A673 (cell line): ENCODE results near the gene TIFAB. TPM values are rescaled to one million over a fixed set of nuclear protein-coding genes. Genes with fewer than 3 reads are reported as not detected.
A peak's percentile ranks its signal among the peaks of the same experiment; 100 is the strongest.

Source experiments
- BruUV-seq: library from RNA; stranded (reverse); fragments of 400-500 nt; replicated peaks from 2 replicates; lab custom pipeline; 2021; lab: Mats Ljungman, UMichigan
- CTCF ChIA-PET: fragments of 300-600 bp; sonication (Branson Sonifier 250); formaldehyde crosslinking; loops from one replicate; lab custom pipeline; 2022; ENCODE audit warnings: antibody characterized with exemption; lab: Charles Lee
- POLR2A ChIA-PET: fragments of 300-600 bp; sonication (Branson Sonifier 250); formaldehyde crosslinking; loops from one replicate; lab custom pipeline; 2022; ENCODE audit warnings: antibody characterized with exemption; ENCODE audit not compliant: low non-redundant PET; lab: Charles Lee
- DNase-seq: peaks from one replicate; pipeline ENCODE4 v3.0.0-alpha.2; 2015; ENCODE audit warnings: low spot score
- H3K27ac ChIP-seq: fragments of 200-600 bp; sonication (generic); 2 replicates; pipeline ENCODE4 v1.5.1; 2016; ENCODE audit warnings: mixed run types, low read depth, mild to moderate bottlenecking, mixed read lengths, antibody characterized with exemption, low read length; ENCODE audit not compliant: poor library complexity, severe bottlenecking
- H3K27me3 ChIP-seq: fragments of 200-600 bp; sonication (generic); replicated peaks from 2 replicates; pipeline ENCODE4 v1.6.1; 2017; ENCODE audit warnings: mixed run types, low read depth, mild to moderate bottlenecking, mixed read lengths, antibody characterized with exemption, low read length; ENCODE audit not compliant: insufficient read depth, poor library complexity
- H3K36me3 ChIP-seq: fragments of 200-600 bp; sonication (generic); 2 replicates; pipeline ENCODE4 v1.6.1; 2016; ENCODE audit warnings: mixed run types, mild to moderate bottlenecking, mixed read lengths, antibody characterized with exemption, low read length; ENCODE audit not compliant: insufficient read depth, poor library complexity, severe bottlenecking
- H3K4me1 ChIP-seq: fragments of 200-600 bp; sonication (generic); 2 replicates; pipeline ENCODE4 v1.6.1; 2017; ENCODE audit warnings: mixed run types, mild to moderate bottlenecking, mixed read lengths, antibody characterized with exemption, low read length; ENCODE audit not compliant: insufficient read depth, poor library complexity, severe bottlenecking
- H3K4me3 ChIP-seq: fragments of 200-600 bp; sonication (generic); 2 replicates; pipeline ENCODE4 v1.5.1; 2016; ENCODE audit warnings: low read depth, mixed run types, mild to moderate bottlenecking, mixed read lengths, low read length; ENCODE audit not compliant: poor library complexity, severe bottlenecking
- H3K9me3 ChIP-seq: fragments of 200-600 bp; sonication (generic); 2 replicates; pipeline ENCODE4 v1.6.1; 2016; ENCODE audit warnings: mixed run types, low read depth, mild to moderate bottlenecking, mixed read lengths, antibody characterized with exemption, low read length; ENCODE audit not compliant: poor library complexity, severe bottlenecking
- CTCF ChIP-seq: fragments of 300-800, 200-600 bp; sonication (generic); conservative IDR thresholded peaks from 2 replicates; pipeline ENCODE4 v1.5.1; 2017; ENCODE audit warnings: low read depth, mild to moderate bottlenecking, antibody characterized with exemption, low read length, moderate library complexity, mixed read lengths
- EZH2 ChIP-seq: fragments of 200-600 bp; sonication (generic); IDR thresholded peaks from 2 replicates; pipeline ENCODE4 v1.6.1; 2017; ENCODE audit warnings: borderline replicate concordance, low read depth, mild to moderate bottlenecking, mixed read lengths, antibody characterized with exemption, low read length; ENCODE audit not compliant: poor library complexity, severe bottlenecking
- intact Hi-C: fragments of 100-400 bp; cut with micrococcal nuclease; formaldehyde crosslinking; loops from one replicate; pipeline ENCODE4 v1.10.0; 2022; ENCODE audit not compliant: unreplicated experiment
- total RNA-seq: library from RNA; stranded (reverse); gene quantifications from 2 replicates; pipeline ENCODE4 v1.2.3, GENCODE V29; 2021

TIFAB gene
- total RNA-seq, 1 experiment from 2014 or later = not detected

- Histone ChIP-seq H3K9me3 (no peaks in the 10 kb centered on the region), H3K4me3 (peak within 1 kb of the TSS; percentile 98), H3K27me3 (no peaks in the 10 kb centered on the region), H3K36me3 (no peaks in the 10 kb centered on the region), H3K27ac (peak within 1 kb of the TSS; percentile 94), H3K4me1 (peaks cover 23% of the 10 kb centered on the region)
- CTCF ChIA-PET = no interaction called here
- intact Hi-C loops = no loop called here
- BruUV-seq = no TSS peak
- POLR2A ChIA-PET = interaction anchor here (0.8 kb wide), 1 partner anchor 634 kb away, joined by 3 read pairs; no protein-coding TSS in a partner anchor
- peak; percentile 89 for DNase-seq
- TF ChIP-seq CTCF (no peak), EZH2 (no peak)
Measured at GRCh38 chr5:135398855-135399793, 53.0 kb downstream of the TIFAB start, which contains the start of gene MACROH2A1. Gene MACROH2A1 (minus strand): TSS chr5:135399231. CDS start chr5:135389093, 10,138 bp downstream.

DNA sequence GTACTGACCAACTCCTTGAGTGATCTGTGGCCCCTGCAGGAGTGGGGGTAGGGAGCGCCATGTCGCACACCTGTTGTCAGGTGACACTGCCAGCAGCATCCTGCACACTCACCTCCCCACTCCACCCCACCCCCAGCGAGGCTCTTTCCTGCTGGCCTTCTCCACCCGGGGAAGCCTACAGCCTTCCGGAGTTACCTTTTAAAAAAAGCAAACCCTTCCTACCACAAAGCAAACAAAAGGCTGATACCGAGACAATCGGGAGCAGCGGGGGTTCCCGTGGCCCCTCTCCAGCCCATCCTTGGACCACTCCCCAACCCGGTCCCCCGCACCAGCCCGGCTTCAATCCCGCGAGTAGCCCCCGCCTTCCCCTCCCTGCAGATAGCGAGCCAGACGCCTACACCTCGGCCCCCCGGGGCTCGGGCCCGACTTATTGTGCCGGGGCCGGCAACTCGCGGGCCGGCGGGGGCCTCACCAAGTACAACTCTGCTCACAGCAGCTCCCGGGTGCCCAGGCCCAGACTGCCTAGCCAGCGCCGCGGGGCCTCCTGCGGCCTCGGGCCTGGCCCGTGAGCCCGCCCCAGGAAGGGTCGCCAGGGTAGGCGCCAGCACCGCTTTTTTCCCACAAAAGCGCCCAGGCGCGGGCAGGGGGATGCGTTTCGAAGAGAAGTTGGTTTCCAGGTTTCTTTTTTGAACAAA is 53.8 kb downstream of the TIFAB start:
- intact Hi-C loops = no loop called here
- H3K36me3 ChIP-seq = no peaks in the 10 kb centered on the region
- H3K27me3 ChIP-seq = no peaks in the 10 kb centered on the region
- peak overlapping the region; percentile 98 for H3K4me3 ChIP-seq
- TF ChIP-seq EZH2 (no peak), CTCF (no peak)
- H3K27ac ChIP-seq = peak overlapping the region; percentile 94
- CTCF ChIA-PET = no interaction called here
- H3K4me1 ChIP-seq = peaks cover 23% of the 10 kb centered on the region
- POLR2A ChIA-PET = no interaction called here
- no TSS peak for BruUV-seq
- H3K9me3 ChIP-seq = no peaks in the 10 kb centered on the region
- peak; percentile 63 for DNase-seq

Other genes with a start within 250 kb of the TIFAB start
- 259 and 264 TPM in 2 replicates for gene MACROH2A1, start 53.1 kb downstream of the TIFAB start, total RNA-seq
- gene DCANP1, start 5.0 kb downstream of the TIFAB start, total RNA-seq = not detected in 2 replicates
- not detected in 2 replicates for gene NEUROG1, start 83.6 kb upstream of the TIFAB start, total RNA-seq
- 0.17 TPM in 1 of 2 replicates, not detected in the other for gene CXCL14, start 126.6 kb upstream of the TIFAB start, total RNA-seq